SU-DHL-6 (cell line): ENCODE data around the gene F2RL3.

Source experiments
- EZH2phosphoT487 ChIP-seq: fragments of 200-600 bp; sonication (generic), shearing (Covaris generic); conservative IDR thresholded peaks from 2 replicates; pipeline ENCODE4 v1.6.1; 2018; ENCODE audit warnings: mild to moderate bottlenecking, antibody characterized with exemption, low read length, moderate library complexity, mixed read lengths
- TF ChIP-seq, protein P1 (sequence below): fragments of 200-600 bp; sonication (generic); IDR thresholded peaks from one replicate; pipeline ENCODE4 v1.5.1; 2017; ENCODE audit warnings: antibody characterized with exemption, mild to moderate bottlenecking, low read length, moderate library complexity; ENCODE audit not compliant: insufficient read depth, poor library complexity, severe bottlenecking

DNA sequence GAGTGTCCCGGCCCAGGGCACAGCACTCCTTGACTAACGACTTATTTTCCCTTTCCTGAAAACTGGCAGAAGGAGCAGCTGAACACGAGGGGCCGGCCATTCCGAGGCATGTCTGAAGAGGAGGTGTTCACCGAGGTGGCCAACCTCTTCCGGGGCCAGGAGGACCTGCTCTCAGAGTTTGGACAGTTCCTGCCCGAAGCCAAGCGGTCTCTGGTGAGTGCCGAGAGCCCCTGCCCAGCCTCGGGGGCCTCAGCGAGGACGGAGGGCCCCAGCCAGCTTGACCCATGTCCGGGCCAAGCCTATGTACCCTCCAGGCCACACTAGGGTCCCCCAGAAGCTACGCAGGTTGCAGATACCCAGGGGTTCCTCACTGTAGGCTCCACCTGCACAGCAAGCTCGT, 41.9 kb upstream of the F2RL3 start:
- TF ChIP-seq, protein P1, sequence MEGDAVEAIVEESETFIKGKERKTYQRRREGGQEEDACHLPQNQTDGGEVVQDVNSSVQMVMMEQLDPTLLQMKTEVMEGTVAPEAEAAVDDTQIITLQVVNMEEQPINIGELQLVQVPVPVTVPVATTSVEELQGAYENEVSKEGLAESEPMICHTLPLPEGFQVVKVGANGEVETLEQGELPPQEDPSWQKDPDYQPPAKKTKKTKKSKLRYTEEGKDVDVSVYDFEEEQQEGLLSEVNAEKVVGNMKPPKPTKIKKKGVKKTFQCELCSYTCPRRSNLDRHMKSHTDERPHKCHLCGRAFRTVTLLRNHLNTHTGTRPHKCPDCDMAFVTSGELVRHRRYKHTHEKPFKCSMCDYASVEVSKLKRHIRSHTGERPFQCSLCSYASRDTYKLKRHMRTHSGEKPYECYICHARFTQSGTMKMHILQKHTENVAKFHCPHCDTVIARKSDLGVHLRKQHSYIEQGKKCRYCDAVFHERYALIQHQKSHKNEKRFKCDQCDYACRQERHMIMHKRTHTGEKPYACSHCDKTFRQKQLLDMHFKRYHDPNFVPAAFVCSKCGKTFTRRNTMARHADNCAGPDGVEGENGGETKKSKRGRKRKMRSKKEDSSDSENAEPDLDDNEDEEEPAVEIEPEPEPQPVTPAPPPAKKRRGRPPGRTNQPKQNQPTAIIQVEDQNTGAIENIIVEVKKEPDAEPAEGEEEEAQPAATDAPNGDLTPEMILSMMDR: no peak
- no peak for TF ChIP-seq EZH2phosphoT487
